CD8-positive, alpha-beta memory T cell (primary cell): ENCODE measurements around the gene MET. TPM values are rescaled to one million over a fixed set of nuclear protein-coding genes. Genes with fewer than 3 reads are reported as not detected.

Source experiments
- CTCF ChIA-PET: fragments of 350-600 bp; sonication (Branson Sonifier 250); formaldehyde crosslinking; loops from one replicate; lab custom pipeline; 2021; ENCODE audit warnings: antibody characterized with exemption; lab: Charles Lee
- POLR2A ChIA-PET: fragments of 350-600 bp; sonication (Branson Sonifier 250); formaldehyde crosslinking; loops from one replicate; lab custom pipeline; 2021; ENCODE audit warnings: antibody characterized with exemption; lab: Charles Lee
- DNase-seq, 5 donors: peaks; one replicate each; pipeline versions ENCODE4 v3.0.0 to v3.0.0-alpha.2; 2020 to 2022; ENCODE audit warnings: mixed read lengths in 1 of 5
- H3K27ac ChIP-seq: one replicate; pipeline ENCODE4 v1.7.0; 2013; ENCODE audit warnings: low read depth, mild to moderate bottlenecking, low read length, moderate library complexity
- H3K27me3 ChIP-seq: 2 replicates; pipeline ENCODE4 v1.7.0; 2013; ENCODE audit warnings: low read length, mild to moderate bottlenecking; ENCODE audit not compliant: insufficient read depth, poor library complexity, severe bottlenecking
- H3K36me3 ChIP-seq: 2 replicates; pipeline ENCODE4 v1.7.0; 2013; ENCODE audit warnings: mild to moderate bottlenecking, low read length, moderate library complexity; ENCODE audit not compliant: insufficient read depth
- H3K4me1 ChIP-seq: 2 replicates; pipeline ENCODE4 v1.7.0; 2013; ENCODE audit warnings: mild to moderate bottlenecking, low read length, moderate library complexity; ENCODE audit not compliant: insufficient read depth
- H3K4me3 ChIP-seq: 2 replicates; pipeline ENCODE4 v1.7.0; 2013; ENCODE audit warnings: mild to moderate bottlenecking, low read length
- H3K9me3 ChIP-seq: 2 replicates; pipeline ENCODE4 v1.7.0; 2013; ENCODE audit warnings: mild to moderate bottlenecking, low read length
- H3K27ac Mint-ChIP-seq, 8 donors: one replicate each; pipeline ENCODE4 v1.8.0; 2020 to 2021; ENCODE audit warnings: mixed read lengths in 8 of 8, mild to moderate bottlenecking in 6 of 8, inconsistent platforms in 3 of 8, moderate library complexity in 3 of 8
- H3K27me3 Mint-ChIP-seq, 2 donors: one replicate each; pipeline ENCODE4 v1.8.0; 2020 to 2021; ENCODE audit warnings: mixed read lengths in 2 of 2, mild to moderate bottlenecking in 1 of 2, moderate library complexity in 1 of 2
- H3K36me3 Mint-ChIP-seq, 3 donors: one replicate each; pipeline ENCODE4 v1.8.0; 2020 to 2021; ENCODE audit warnings: mixed read lengths in 3 of 3, inconsistent platforms in 1 of 3, mild to moderate bottlenecking in 1 of 3
- H3K4me1 Mint-ChIP-seq, 3 donors: one replicate each; pipeline ENCODE4 v1.8.0; 2020 to 2021; ENCODE audit warnings: mixed read lengths in 3 of 3, inconsistent platforms in 1 of 3, mild to moderate bottlenecking in 1 of 3
- H3K4me3 Mint-ChIP-seq, 7 donors: one replicate each; pipeline ENCODE4 v1.8.0; 2020 to 2021; ENCODE audit warnings: mixed read lengths in 7 of 7, mild to moderate bottlenecking in 6 of 7, moderate library complexity in 4 of 7, inconsistent platforms in 2 of 7
- H3K9me3 Mint-ChIP-seq, 5 donors: one replicate each; pipeline ENCODE4 v1.8.0; 2020 to 2022; ENCODE audit warnings: mixed read lengths in 5 of 5, mild to moderate bottlenecking in 3 of 5, moderate library complexity in 2 of 5, inconsistent platforms in 1 of 5
- polyA plus RNA-seq: library from polyadenylated mRNA; unstranded; fragments of 300-500 nt; fragmentation: Illumina TruSeq; gene quantifications from one replicate; pipeline ENCODE4 v1.2.3, GENCODE V29; 2021
- total RNA-seq, 2 experiments: library from RNA; stranded (reverse); gene quantifications; one replicate each; pipeline ENCODE4 v1.2.3, GENCODE V29; 2021

The MET gene
- total and polyA plus RNA-seq, 3 experiments from 2014 or later, result 3.1 to 4.3 TPM; not detected in 1

- H3K36me3 ChIP-seq, result no peaks in the 10 kb centered on the region
- H3K4me1 Mint-ChIP-seq, result no peaks in the 10 kb centered on the region
- no peak overlapping the region for H3K27ac ChIP-seq
- H3K27me3 ChIP-seq, result no peaks in the 10 kb centered on the region
- H3K36me3 Mint-ChIP-seq, result no peaks in the 10 kb centered on the region
- no peaks in the 10 kb centered on the region for H3K9me3 Mint-ChIP-seq
- no peak overlapping the region for H3K4me3 Mint-ChIP-seq
- no peaks in the 10 kb centered on the region for H3K9me3 ChIP-seq
- no peak overlapping the region for H3K27ac Mint-ChIP-seq
- peaks cover 2 to 21% of the 10 kb centered on the region in 2 donors for H3K27me3 Mint-ChIP-seq
- DNase-seq, result no peak
- H3K4me3 ChIP-seq, result no peak overlapping the region
- ChIA-PET CTCF (no interaction called here), POLR2A (no interaction called here)
- no peaks in the 10 kb centered on the region for H3K4me1 ChIP-seq
Measured at GRCh38 chr7:116732788-116733694, 61.0 kb downstream of the MET start.

- no peaks in the 10 kb centered on the region for H3K4me1 Mint-ChIP-seq
- H3K36me3 Mint-ChIP-seq, result no peaks in the 10 kb centered on the region
- ChIA-PET CTCF (no interaction called here), POLR2A (no interaction called here)
- H3K9me3 ChIP-seq, result no peaks in the 10 kb centered on the region
- H3K27me3 ChIP-seq, result no peaks in the 10 kb centered on the region
- H3K36me3 ChIP-seq, result no peaks in the 10 kb centered on the region
- H3K9me3 Mint-ChIP-seq, result no peaks in the 10 kb centered on the region
- no peak overlapping the region for H3K27ac ChIP-seq
- no peaks in the 10 kb centered on the region for H3K4me1 ChIP-seq
- H3K4me3 Mint-ChIP-seq, result no peak overlapping the region
- peaks cover 2 to 20% of the 10 kb centered on the region in 2 donors for H3K27me3 Mint-ChIP-seq
- H3K27ac Mint-ChIP-seq, result no peak overlapping the region
- no peak for DNase-seq
- no peak overlapping the region for H3K4me3 ChIP-seq
Measured at GRCh38 chr7:116733924-116734580, 62.1 kb downstream of the MET start.

DNA sequence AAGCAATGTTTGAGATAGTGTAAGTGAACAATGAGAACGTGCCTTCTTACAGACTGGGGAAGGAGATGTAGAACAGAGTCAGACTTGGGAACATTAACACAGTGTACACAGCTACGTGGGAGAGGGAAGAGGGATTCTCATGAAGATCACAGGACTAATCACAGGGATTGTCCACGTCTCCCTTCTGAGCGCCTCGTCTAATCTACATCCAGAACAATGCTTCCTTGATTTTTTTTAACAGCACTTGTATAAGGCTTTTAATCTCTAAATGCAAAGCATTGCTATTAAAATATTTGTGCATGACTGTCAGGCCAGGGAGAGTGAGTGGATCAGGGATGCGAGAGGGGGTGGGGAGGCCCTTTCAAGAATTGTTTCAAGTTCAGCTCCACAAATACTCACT, 62.7 kb downstream of the MET start:
- no peaks in the 10 kb centered on the region for H3K9me3 Mint-ChIP-seq
- peaks cover 2 to 16% of the 10 kb centered on the region in 2 donors for H3K27me3 Mint-ChIP-seq
- ChIA-PET POLR2A (no interaction called here), CTCF (no interaction called here)
- H3K36me3 Mint-ChIP-seq, result no peaks in the 10 kb centered on the region
- DNase-seq, result no peak
- no peaks in the 10 kb centered on the region for H3K4me1 Mint-ChIP-seq
- H3K36me3 ChIP-seq, result no peaks in the 10 kb centered on the region
- H3K9me3 ChIP-seq, result no peaks in the 10 kb centered on the region
- H3K27me3 ChIP-seq, result no peaks in the 10 kb centered on the region
- no peak overlapping the region for H3K4me3 ChIP-seq
- H3K4me1 ChIP-seq, result no peaks in the 10 kb centered on the region
- no peak overlapping the region for H3K4me3 Mint-ChIP-seq
- H3K27ac ChIP-seq, result no peak overlapping the region
- no peak overlapping the region for H3K27ac Mint-ChIP-seq

- Histone ChIP-seq H3K4me3 (no peak overlapping the region), H3K27ac (no peak overlapping the region), H3K27me3 (no peaks in the 10 kb centered on the region), H3K36me3 (no peaks in the 10 kb centered on the region), H3K9me3 (no peaks in the 10 kb centered on the region), H3K4me1 (no peaks in the 10 kb centered on the region)
- H3K27me3 Mint-ChIP-seq, result peaks cover 2 to 23% of the 10 kb centered on the region in 2 donors
- no peaks in the 10 kb centered on the region for H3K9me3 Mint-ChIP-seq
- H3K36me3 Mint-ChIP-seq, result no peaks in the 10 kb centered on the region
- no peak overlapping the region for H3K4me3 Mint-ChIP-seq
- H3K4me1 Mint-ChIP-seq, result no peaks in the 10 kb centered on the region
- ChIA-PET CTCF (no interaction called here), POLR2A (no interaction called here)
- DNase-seq, result no peak
- H3K27ac Mint-ChIP-seq, result no peak overlapping the region
Measured at GRCh38 chr7:116736927-116737715, 65.1 kb downstream of the MET start.

- Histone ChIP-seq H3K4me1 (no peaks in the 10 kb centered on the region), H3K36me3 (no peaks in the 10 kb centered on the region), H3K27me3 (no peaks in the 10 kb centered on the region), H3K9me3 (no peaks in the 10 kb centered on the region), H3K27ac (no peak overlapping the region), H3K4me3 (no peak overlapping the region)
- no peak for DNase-seq
- H3K4me1 Mint-ChIP-seq, result no peaks in the 10 kb centered on the region
- no peaks in the 10 kb centered on the region for H3K36me3 Mint-ChIP-seq
- no peak overlapping the region for H3K27ac Mint-ChIP-seq
- ChIA-PET CTCF (no interaction called here), POLR2A (no interaction called here)
- no peak overlapping the region for H3K4me3 Mint-ChIP-seq
- no peaks in the 10 kb centered on the region for H3K9me3 Mint-ChIP-seq
- peaks cover 2 to 26% of the 10 kb centered on the region in 2 donors for H3K27me3 Mint-ChIP-seq
Measured at GRCh38 chr7:116738378-116738777, 66.4 kb downstream of the MET start.

GRCh38 chr7:116739307-116739706, 67.3 kb downstream of the MET start:
- Histone ChIP-seq H3K9me3 (no peaks in the 10 kb centered on the region), H3K36me3 (no peaks in the 10 kb centered on the region), H3K4me3 (no peak overlapping the region), H3K4me1 (no peaks in the 10 kb centered on the region), H3K27ac (no peak overlapping the region), H3K27me3 (no peaks in the 10 kb centered on the region)
- Mint-ChIP-seq H3K27ac (no peak overlapping the region), H3K4me1 (no peaks in the 10 kb centered on the region), H3K36me3 (no peaks in the 10 kb centered on the region), H3K9me3 (no peaks in the 10 kb centered on the region), H3K4me3 (no peak overlapping the region), H3K27me3 (peaks cover 2 to 28% of the 10 kb centered on the region in 2 donors)
- no peak for DNase-seq
- POLR2A ChIA-PET, result no interaction called here
- CTCF ChIA-PET, result no interaction called here

- no peak overlapping the region for H3K27ac Mint-ChIP-seq
- H3K27ac ChIP-seq, result no peak overlapping the region
- CTCF ChIA-PET, result no interaction called here
- H3K4me3 ChIP-seq, result no peak overlapping the region
- no peaks in the 10 kb centered on the region for H3K36me3 ChIP-seq
- peaks cover 4 to 31% of the 10 kb centered on the region in 2 donors for H3K27me3 Mint-ChIP-seq
- H3K4me3 Mint-ChIP-seq, result no peak overlapping the region
- H3K4me1 Mint-ChIP-seq, result no peaks in the 10 kb centered on the region
- H3K36me3 Mint-ChIP-seq, result no peaks in the 10 kb centered on the region
- POLR2A ChIA-PET, result no interaction called here
- no peaks in the 10 kb centered on the region for H3K9me3 ChIP-seq
- H3K4me1 ChIP-seq, result no peaks in the 10 kb centered on the region
- no peak for DNase-seq
- peaks cover 0 to 3% (median 0%) of the 10 kb centered on the region in 5 donors for H3K9me3 Mint-ChIP-seq
- no peaks in the 10 kb centered on the region for H3K27me3 ChIP-seq
Measured at GRCh38 chr7:116740231-116740630, 68.2 kb downstream of the MET start.
